HCT116 (cell line): ENCODE measurements around the gene MT1X. TPM values are rescaled to one million over a fixed set of nuclear protein-coding genes. Genes with fewer than 3 reads are reported as not detected.

Experiments used
- ATAC-seq: fragments of 200-7000 bp; cut with Tn5 transposase; 2 replicates; pipeline ENCODE4 v1.9.1; 2020; ENCODE audit warnings: mild to moderate bottlenecking, moderate library complexity
- BruUV-seq: library from RNA; stranded (reverse); fragments of 400-500 nt; replicated peaks from 2 replicates; lab custom pipeline; 2021; lab: Mats Ljungman, UMichigan
- CTCF ChIA-PET: fragments of 300-600 bp; sonication (Branson Sonifier 250); formaldehyde crosslinking; loops from one replicate; lab custom pipeline; 2021; ENCODE audit warnings: antibody characterized with exemption; lab: Charles Lee
- POLR2A ChIA-PET: fragments of 300-600, 350-600 bp; sonication (Branson Sonifier 250); formaldehyde crosslinking; loops from one replicate; lab custom pipeline; 2021; ENCODE audit warnings: antibody characterized with exemption; lab: Charles Lee
- RAD21 ChIA-PET, 2 experiments: fragments of 300-600 bp; sonication (Branson Sonifier 250); formaldehyde crosslinking; loops; one replicate each; lab custom pipeline; 2023; ENCODE audit warnings: low total read pairs in 2 of 2; ENCODE audit not compliant: uncharacterized antibody in 2 of 2, unreplicated experiment in 2 of 2, low non-redundant PET in 1 of 2; lab: Charles Lee
- DNase-seq: peaks from one replicate; pipeline ENCODE4 v3.0.0-alpha.2; 2010; ENCODE audit warnings: low read depth, low spot score
- H2AFZ ChIP-seq: fragments of 200-600 bp; shearing (Covaris generic), sonication (generic); 2 replicates; pipeline ENCODE4 v1.6.1; 2017; ENCODE audit warnings: low read depth, mixed run types, mixed read lengths, antibody characterized with exemption, low read length; ENCODE audit not compliant: poor library complexity, severe bottlenecking
- H3K27ac ChIP-seq: 2 replicates; pipeline ENCODE4 v1.5.1; 2012; ENCODE audit warnings: low read depth, low read length
- H3K27me3 ChIP-seq: fragments of 200-600 bp; sonication (generic); 2 replicates; pipeline ENCODE4 v1.6.1; 2016; ENCODE audit warnings: mixed run types, low read length, mixed read lengths; ENCODE audit not compliant: insufficient read depth
- H3K36me3 ChIP-seq, 2 experiments: fragments of 200-500 bp in 1 of 2; fragments of 200-600 bp in 1 of 2; sonication (Bioruptor generic) in 1 of 2; sonication (generic) in 1 of 2; 2 replicates each; pipeline versions ENCODE4 v1.5.1 to v1.6.1; 2014 to 2016; ENCODE audit warnings: low read length in 2 of 2, inconsistent platforms in 1 of 2, mixed read lengths in 1 of 2, mixed run types in 1 of 2; ENCODE audit not compliant: insufficient read depth in 2 of 2, control insufficient read depth in 1 of 2
- H3K4me1 ChIP-seq, 2 experiments: fragments of 200-600 bp in 1 of 2; sonication (generic) in 1 of 2; 2 replicates each; pipeline versions ENCODE4 v1.5.1 to v1.6.1; 2012 to 2017; ENCODE audit warnings: low read length in 2 of 2, inconsistent platforms in 1 of 2, mild to moderate bottlenecking in 1 of 2, mixed read lengths in 1 of 2, mixed run types in 1 of 2, moderate library complexity in 1 of 2; ENCODE audit not compliant: insufficient read depth in 2 of 2, control insufficient read depth in 1 of 2
- H3K4me2 ChIP-seq: fragments of 200-600 bp; sonication (generic); 2 replicates; pipeline ENCODE4 v1.6.1; 2017; ENCODE audit warnings: mixed run types, low read length, mixed read lengths
- H3K4me3 ChIP-seq, 2 experiments: fragments of 200-600 bp in 1 of 2; sonication (generic) in 1 of 2; replicated peaks in 1 of 2; 2 replicates each; pipeline ENCODE4 v1.5.1; 2011 to 2016; ENCODE audit warnings: low read length in 2 of 2, control low read depth in 1 of 2, low read depth in 1 of 2, mild to moderate bottlenecking in 1 of 2, mixed read lengths in 1 of 2, mixed run types in 1 of 2
- H3K79me2 ChIP-seq: fragments of 200-600 bp; sonication (generic); 2 replicates; pipeline ENCODE4 v1.6.1; 2017; ENCODE audit warnings: mild to moderate bottlenecking, mixed run types, low read length, moderate library complexity, mixed read lengths; ENCODE audit not compliant: insufficient read depth
- H3K9ac ChIP-seq: fragments of 200-600 bp; sonication (generic); 2 replicates; pipeline ENCODE4 v1.6.1; 2016; ENCODE audit warnings: low read length, mixed read lengths
- H3K9me2 ChIP-seq: fragments of 200-600 bp; sonication (generic), shearing (Covaris generic); 2 replicates; pipeline ENCODE4 v1.6.1; 2017; ENCODE audit warnings: mixed run types, mild to moderate bottlenecking, moderate library complexity; ENCODE audit not compliant: insufficient read depth
- H3K9me3 ChIP-seq, 2 experiments: fragments of 200-500 bp in 1 of 2; fragments of 200-600 bp in 1 of 2; sonication (Bioruptor generic) in 1 of 2; sonication (generic) in 1 of 2; 2 replicates each; pipeline ENCODE4 v1.6.1; 2014 to 2017; ENCODE audit warnings: low read length in 2 of 2, mixed read lengths in 2 of 2, inconsistent platforms in 1 of 2, low read depth in 1 of 2, mild to moderate bottlenecking in 1 of 2, mixed run types in 1 of 2, moderate library complexity in 1 of 2; ENCODE audit not compliant: control insufficient read depth in 1 of 2, insufficient read depth in 1 of 2
- H4K20me1 ChIP-seq: fragments of 200-600 bp; sonication (generic), shearing (Covaris generic); 2 replicates; pipeline ENCODE4 v1.6.1; 2017; ENCODE audit warnings: mixed run types, mild to moderate bottlenecking, moderate library complexity; ENCODE audit not compliant: insufficient read depth
- CBX3 ChIP-seq: IDR thresholded peaks from 2 replicates; pipeline ENCODE4 v1.6.1; 2012; ENCODE audit warnings: low read depth
- CEBPB ChIP-seq: IDR thresholded peaks from 2 replicates; pipeline ENCODE4 v1.6.1; 2012; ENCODE audit warnings: low read depth
- EGR1 ChIP-seq: IDR thresholded peaks from 2 replicates; pipeline ENCODE4 v1.6.1; 2012; ENCODE audit warnings: low read depth
- EZH2phosphoT487 ChIP-seq: fragments of 200-600 bp; IDR thresholded peaks from 2 replicates; pipeline ENCODE4 v1.6.1; 2018; ENCODE audit warnings: antibody characterized with exemption, borderline replicate concordance
- JUND ChIP-seq: IDR thresholded peaks from 2 replicates; pipeline ENCODE4 v1.6.1; 2012
- POLR2AphosphoS5 ChIP-seq: IDR thresholded peaks from 2 replicates; pipeline ENCODE4 v1.6.1; 2011; ENCODE audit warnings: mild to moderate bottlenecking, low read depth, low read length, moderate library complexity
- SIN3A ChIP-seq: IDR thresholded peaks from 2 replicates; pipeline ENCODE4 v1.6.1; 2012; ENCODE audit warnings: low read depth
- SP1 ChIP-seq: IDR thresholded peaks from 2 replicates; pipeline ENCODE4 v1.6.1; 2012; ENCODE audit warnings: low read depth
- SRF ChIP-seq: IDR thresholded peaks from 2 replicates; pipeline ENCODE4 v1.6.1; 2012; ENCODE audit warnings: low read depth
- YY1 ChIP-seq: IDR thresholded peaks from 2 replicates; pipeline ENCODE4 v1.6.1; 2011; ENCODE audit warnings: low read length, low read depth, moderate library complexity, mild to moderate bottlenecking; ENCODE audit not compliant: insufficient replicate concordance; ENCODE audit errors: extremely low read depth
- ZFX ChIP-seq: fragments of 450-650 bp; IDR thresholded peaks from 2 replicates; pipeline ENCODE4 v1.6.1; 2017
- intact Hi-C: fragments of 100-400 bp; cut with micrococcal nuclease; formaldehyde crosslinking; loops from 2 replicates; pipeline ENCODE4 v1.10.0; 2022
- total RNA-seq: library from RNA; stranded (reverse); gene quantifications from one replicate; pipeline ENCODE4 v1.2.1, GENCODE V29; 2021; ENCODE audit not compliant: unreplicated experiment
- TF ChIP-seq, protein P1 (sequence below): IDR thresholded peaks from 2 replicates; pipeline ENCODE4 v1.6.1; 2012
- TF ChIP-seq, protein P2 (sequence below), 3 experiments: fragments of 200-600 bp in 1 of 3; sonication (generic) in 1 of 3; IDR thresholded peaks in 2 of 3; conservative IDR thresholded peaks in 1 of 3; 2 replicates each; pipeline ENCODE4 v1.5.1; 2012 to 2017; ENCODE audit warnings: low read depth in 2 of 3, low read length in 2 of 3, antibody characterized with exemption in 1 of 3, borderline replicate concordance in 1 of 3, control low read depth in 1 of 3, mild to moderate bottlenecking in 1 of 3, mixed read lengths in 1 of 3, mixed run types in 1 of 3, moderate library complexity in 1 of 3; ENCODE audit not compliant: insufficient read depth in 1 of 3
- TF ChIP-seq, protein P3 (sequence below): IDR thresholded peaks from 2 replicates; pipeline ENCODE4 v1.6.1; 2012
- TF ChIP-seq, protein P4 (sequence below): IDR thresholded peaks from 2 replicates; pipeline ENCODE4 v1.6.1; 2011; ENCODE audit warnings: mild to moderate bottlenecking, low read length, moderate library complexity; ENCODE audit not compliant: insufficient replicate concordance; ENCODE audit errors: extremely low read depth

The MT1X gene
- total RNA-seq, 1 experiment from 2014 or later, result 50.2 TPM

DNA sequence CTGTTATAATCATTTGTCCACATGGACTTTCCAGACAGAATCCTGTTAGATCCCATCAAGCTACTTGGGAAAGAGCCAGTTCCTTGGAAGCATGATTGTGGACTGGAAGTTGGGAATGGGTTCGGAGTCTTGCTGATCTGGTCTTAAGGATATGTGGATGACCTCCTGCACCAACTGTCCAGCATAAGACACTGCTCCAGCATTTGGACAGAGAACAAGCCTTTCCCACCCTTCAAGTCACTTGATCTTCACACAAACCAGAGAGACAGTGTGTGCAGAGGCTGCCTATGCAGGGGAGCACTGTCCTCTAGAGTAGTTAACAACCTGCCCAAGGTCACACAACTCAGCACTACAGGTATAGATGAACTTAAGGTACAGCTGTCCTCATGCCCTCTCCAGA lies 36.4 kb upstream of the MT1X start:
- Histone ChIP-seq H3K27me3 (no peaks in the 10 kb centered on the region), H3K9me2 (no peaks in the 10 kb centered on the region), H3K4me2 (no peak overlapping the region), H4K20me1 (no peaks in the 10 kb centered on the region), H2AFZ (no peak overlapping the region), H3K79me2 (no peaks in the 10 kb centered on the region), H3K4me3 (no peak overlapping the region), H3K9ac (no peak overlapping the region), H3K27ac (no peak overlapping the region), H3K36me3 (no peaks in the 10 kb centered on the region), H3K4me1 (peaks cover 11 to 21% of the 10 kb centered on the region in 2 experiments), H3K9me3 (no peaks in the 10 kb centered on the region)
- ChIA-PET POLR2A (interaction anchor here (0.9 kb wide), 1 partner anchor 20 kb away, joined by 3 read pairs; the partner anchor contains the start of gene MT1E), CTCF (no interaction called here), RAD21 (no interaction called here)
- intact Hi-C loops, result no loop called here
- TF ChIP-seq, protein P1, sequence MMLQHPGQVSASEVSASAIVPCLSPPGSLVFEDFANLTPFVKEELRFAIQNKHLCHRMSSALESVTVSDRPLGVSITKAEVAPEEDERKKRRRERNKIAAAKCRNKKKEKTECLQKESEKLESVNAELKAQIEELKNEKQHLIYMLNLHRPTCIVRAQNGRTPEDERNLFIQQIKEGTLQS, result no peak
- TF ChIP-seq CBX3 (no peak), POLR2AphosphoS5 (no peak)
- ATAC-seq (no peak), DNase-seq (no peak)
- BruUV-seq, result no TSS peak

DNA sequence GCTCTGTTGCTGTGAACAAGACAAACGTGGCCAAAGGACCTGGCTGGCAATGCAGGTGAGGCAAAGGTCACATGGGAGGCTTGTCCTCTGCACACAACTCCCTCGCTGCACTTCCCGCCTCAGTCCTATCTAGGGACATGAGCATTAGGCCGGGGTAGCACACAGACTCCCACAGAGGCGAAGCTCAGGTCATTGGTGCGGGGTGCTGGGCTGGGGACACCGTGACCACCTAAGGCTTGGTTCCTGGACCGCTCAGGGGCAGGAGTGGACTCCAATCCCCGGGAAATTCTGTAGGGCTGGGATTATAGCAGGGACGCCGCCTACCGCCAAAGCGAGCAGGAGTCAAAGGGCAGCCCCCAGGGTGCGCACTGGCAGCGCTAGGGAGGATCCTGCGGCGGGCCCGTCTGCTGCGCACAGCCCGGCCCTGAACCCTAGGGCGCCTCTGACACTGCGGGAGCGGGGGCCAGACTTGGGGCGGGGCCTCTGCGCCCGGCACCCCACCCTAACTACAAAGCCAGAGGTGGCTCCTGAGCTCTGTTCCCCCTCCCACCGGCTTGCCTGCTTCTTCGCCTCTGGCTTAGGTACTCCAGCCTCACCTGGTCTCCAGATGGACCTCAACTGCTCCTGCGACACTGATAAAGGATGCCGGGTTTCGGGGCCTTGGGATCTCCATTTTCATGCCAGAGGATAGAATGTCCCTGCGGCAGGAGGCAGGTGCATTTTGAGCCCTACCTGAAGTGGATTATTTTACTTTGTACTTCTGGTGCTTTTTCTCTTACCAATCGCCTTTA lies 34.4 kb upstream of the MT1X start:
- ChIA-PET POLR2A (no interaction called here), RAD21 (no interaction called here), CTCF (no interaction called here)
- Histone ChIP-seq H3K4me2 (no peak overlapping the region), H3K36me3 (no peaks in the 10 kb centered on the region), H3K4me1 (peaks cover 11 to 23% of the 10 kb centered on the region in 2 experiments), H3K4me3 (no peak overlapping the region), H2AFZ (no peak overlapping the region), H3K79me2 (no peaks in the 10 kb centered on the region), H3K27me3 (no peaks in the 10 kb centered on the region), H3K9me3 (no peaks in the 10 kb centered on the region), H3K9me2 (no peaks in the 10 kb centered on the region), H3K9ac (no peak overlapping the region), H4K20me1 (no peaks in the 10 kb centered on the region), H3K27ac (no peak overlapping the region)
- intact Hi-C loops, result no loop called here
- DNase-seq (no peak), ATAC-seq (no peak)
- no TSS peak for BruUV-seq
- no peak for TF ChIP-seq SIN3A
- no peak for TF ChIP-seq EGR1
- no peak for TF ChIP-seq SP1
- no peak for TF ChIP-seq ZFX
- no peak for TF ChIP-seq EZH2phosphoT487
- TF ChIP-seq, protein P2, sequence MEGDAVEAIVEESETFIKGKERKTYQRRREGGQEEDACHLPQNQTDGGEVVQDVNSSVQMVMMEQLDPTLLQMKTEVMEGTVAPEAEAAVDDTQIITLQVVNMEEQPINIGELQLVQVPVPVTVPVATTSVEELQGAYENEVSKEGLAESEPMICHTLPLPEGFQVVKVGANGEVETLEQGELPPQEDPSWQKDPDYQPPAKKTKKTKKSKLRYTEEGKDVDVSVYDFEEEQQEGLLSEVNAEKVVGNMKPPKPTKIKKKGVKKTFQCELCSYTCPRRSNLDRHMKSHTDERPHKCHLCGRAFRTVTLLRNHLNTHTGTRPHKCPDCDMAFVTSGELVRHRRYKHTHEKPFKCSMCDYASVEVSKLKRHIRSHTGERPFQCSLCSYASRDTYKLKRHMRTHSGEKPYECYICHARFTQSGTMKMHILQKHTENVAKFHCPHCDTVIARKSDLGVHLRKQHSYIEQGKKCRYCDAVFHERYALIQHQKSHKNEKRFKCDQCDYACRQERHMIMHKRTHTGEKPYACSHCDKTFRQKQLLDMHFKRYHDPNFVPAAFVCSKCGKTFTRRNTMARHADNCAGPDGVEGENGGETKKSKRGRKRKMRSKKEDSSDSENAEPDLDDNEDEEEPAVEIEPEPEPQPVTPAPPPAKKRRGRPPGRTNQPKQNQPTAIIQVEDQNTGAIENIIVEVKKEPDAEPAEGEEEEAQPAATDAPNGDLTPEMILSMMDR (IDR thresholded peaks at IDR 0.05 in 2 of 3, conservative IDR thresholded peaks at IDR 0.05 in 1 of 3; ENCODE audit: borderline replicate concordance in 1 of 3, insufficient read depth in 1 of 3, low read depth in 2 of 3, low read length in 2 of 3), result no peak
- TF ChIP-seq POLR2AphosphoS5, result no peak
- TF ChIP-seq YY1, result no peak
- no peak for TF ChIP-seq CEBPB
- TF ChIP-seq, protein P1, result no peak
- TF ChIP-seq, protein P3, sequence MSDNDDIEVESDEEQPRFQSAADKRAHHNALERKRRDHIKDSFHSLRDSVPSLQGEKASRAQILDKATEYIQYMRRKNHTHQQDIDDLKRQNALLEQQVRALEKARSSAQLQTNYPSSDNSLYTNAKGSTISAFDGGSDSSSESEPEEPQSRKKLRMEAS, result no peak
- TF ChIP-seq JUND, result no peak
- TF ChIP-seq, protein P4, sequence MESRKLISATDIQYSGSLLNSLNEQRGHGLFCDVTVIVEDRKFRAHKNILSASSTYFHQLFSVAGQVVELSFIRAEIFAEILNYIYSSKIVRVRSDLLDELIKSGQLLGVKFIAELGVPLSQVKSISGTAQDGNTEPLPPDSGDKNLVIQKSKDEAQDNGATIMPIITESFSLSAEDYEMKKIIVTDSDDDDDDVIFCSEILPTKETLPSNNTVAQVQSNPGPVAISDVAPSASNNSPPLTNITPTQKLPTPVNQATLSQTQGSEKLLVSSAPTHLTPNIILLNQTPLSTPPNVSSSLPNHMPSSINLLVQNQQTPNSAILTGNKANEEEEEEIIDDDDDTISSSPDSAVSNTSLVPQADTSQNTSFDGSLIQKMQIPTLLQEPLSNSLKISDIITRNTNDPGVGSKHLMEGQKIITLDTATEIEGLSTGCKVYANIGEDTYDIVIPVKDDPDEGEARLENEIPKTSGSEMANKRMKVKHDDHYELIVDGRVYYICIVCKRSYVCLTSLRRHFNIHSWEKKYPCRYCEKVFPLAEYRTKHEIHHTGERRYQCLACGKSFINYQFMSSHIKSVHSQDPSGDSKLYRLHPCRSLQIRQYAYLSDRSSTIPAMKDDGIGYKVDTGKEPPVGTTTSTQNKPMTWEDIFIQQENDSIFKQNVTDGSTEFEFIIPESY, result no peak
- no peak for TF ChIP-seq CBX3
- no peak for TF ChIP-seq SRF
